Testis (tissue), 2 donors: ENCODE results near the gene CRYM.

ENCODE experiments used
- POLR2A ChIP-seq: fragments of 450-650 bp; IDR thresholded peaks from one replicate; pipeline ENCODE4 v1.6.1; 2017; ENCODE audit warnings: antibody characterized with exemption, mild to moderate bottlenecking, moderate library complexity
- TF ChIP-seq, protein P1 (sequence below), 3 experiments: fragments of 450-650 bp in 2 of 3; fragments of 200-600 bp in 1 of 3; sonication (generic) in 1 of 3; IDR thresholded peaks; one replicate each; pipeline ENCODE4 v1.5.1; 2016 to 2019; ENCODE audit warnings: antibody characterized with exemption in 3 of 3, mild to moderate bottlenecking in 2 of 3, moderate library complexity in 1 of 3

DNA sequence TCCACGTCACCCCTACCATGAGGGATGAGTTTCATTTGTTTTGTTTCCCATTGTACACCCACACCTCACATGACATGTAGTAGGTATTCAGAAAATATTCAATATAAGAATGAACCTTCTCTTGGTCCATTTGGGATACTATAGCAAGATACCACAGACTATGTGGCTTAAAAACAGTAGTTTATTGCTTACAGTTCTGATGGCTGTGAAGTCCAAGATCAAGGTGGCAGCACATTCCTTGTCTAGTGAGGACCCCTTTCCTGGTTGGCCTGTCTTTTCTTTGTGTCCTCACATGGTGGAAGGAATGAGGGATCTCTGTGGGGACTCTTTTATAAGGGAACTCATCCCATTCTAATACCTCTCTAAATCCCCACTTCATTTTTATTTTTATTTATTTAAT lies 36.2 kb upstream of the CRYM start:
- TF ChIP-seq, protein P1, sequence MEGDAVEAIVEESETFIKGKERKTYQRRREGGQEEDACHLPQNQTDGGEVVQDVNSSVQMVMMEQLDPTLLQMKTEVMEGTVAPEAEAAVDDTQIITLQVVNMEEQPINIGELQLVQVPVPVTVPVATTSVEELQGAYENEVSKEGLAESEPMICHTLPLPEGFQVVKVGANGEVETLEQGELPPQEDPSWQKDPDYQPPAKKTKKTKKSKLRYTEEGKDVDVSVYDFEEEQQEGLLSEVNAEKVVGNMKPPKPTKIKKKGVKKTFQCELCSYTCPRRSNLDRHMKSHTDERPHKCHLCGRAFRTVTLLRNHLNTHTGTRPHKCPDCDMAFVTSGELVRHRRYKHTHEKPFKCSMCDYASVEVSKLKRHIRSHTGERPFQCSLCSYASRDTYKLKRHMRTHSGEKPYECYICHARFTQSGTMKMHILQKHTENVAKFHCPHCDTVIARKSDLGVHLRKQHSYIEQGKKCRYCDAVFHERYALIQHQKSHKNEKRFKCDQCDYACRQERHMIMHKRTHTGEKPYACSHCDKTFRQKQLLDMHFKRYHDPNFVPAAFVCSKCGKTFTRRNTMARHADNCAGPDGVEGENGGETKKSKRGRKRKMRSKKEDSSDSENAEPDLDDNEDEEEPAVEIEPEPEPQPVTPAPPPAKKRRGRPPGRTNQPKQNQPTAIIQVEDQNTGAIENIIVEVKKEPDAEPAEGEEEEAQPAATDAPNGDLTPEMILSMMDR (IDR thresholded peaks at IDR 0.05), result no peak
- TF ChIP-seq POLR2A, result no peak
